C4-2B (cell line): ENCODE measurements around the gene RGS4.

Source experiments
- H3K27ac ChIP-seq: fragments of 450-650 bp; 2 replicates; pipeline ENCODE4 v1.5.1; 2017
- ZFX ChIP-seq: fragments of 450-650 bp; IDR thresholded peaks from 2 replicates; pipeline ENCODE4 v1.6.1; 2017
- TF ChIP-seq, protein P1 (sequence below): fragments of 450-650 bp; conservative IDR thresholded peaks from 2 replicates; pipeline ENCODE4 v1.5.1; 2017; ENCODE audit warnings: mild to moderate bottlenecking

RGS4 gene

DNA sequence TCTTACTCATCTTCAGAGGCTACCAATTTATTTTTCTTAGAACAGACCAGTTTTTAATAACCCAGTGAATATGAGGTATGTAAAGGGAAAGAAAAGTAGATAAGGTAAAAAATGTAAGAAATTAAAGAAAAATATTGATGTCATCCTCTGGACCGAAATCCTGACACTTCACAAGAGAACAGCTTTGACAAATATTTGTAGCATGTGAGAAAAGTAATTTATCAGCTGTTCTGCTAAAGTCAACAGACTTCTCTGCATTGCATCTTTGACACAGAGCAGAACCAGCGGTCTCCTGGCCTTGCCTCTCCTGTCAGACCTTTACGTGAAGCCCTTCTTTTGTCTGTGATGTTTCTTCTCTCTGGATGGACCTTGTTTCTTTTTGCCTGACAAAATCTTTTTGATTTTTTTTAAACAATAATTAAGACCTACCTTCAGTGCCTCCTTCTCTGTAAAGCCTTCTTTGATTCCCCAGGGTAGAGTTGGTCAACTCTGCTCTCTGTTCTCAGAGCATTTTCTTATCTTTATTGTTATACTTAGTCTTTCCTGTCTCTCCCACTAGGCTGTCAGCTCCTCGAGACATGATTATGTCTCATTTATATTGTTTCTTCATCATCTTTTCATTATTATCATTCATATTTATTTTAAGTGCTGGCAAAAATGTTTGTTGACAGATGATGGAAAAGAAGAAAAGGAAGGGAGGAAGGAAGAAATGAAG, 35.4 kb downstream of the RGS4 start:
- TF ChIP-seq ZFX, result no peak
- TF ChIP-seq, protein P1, sequence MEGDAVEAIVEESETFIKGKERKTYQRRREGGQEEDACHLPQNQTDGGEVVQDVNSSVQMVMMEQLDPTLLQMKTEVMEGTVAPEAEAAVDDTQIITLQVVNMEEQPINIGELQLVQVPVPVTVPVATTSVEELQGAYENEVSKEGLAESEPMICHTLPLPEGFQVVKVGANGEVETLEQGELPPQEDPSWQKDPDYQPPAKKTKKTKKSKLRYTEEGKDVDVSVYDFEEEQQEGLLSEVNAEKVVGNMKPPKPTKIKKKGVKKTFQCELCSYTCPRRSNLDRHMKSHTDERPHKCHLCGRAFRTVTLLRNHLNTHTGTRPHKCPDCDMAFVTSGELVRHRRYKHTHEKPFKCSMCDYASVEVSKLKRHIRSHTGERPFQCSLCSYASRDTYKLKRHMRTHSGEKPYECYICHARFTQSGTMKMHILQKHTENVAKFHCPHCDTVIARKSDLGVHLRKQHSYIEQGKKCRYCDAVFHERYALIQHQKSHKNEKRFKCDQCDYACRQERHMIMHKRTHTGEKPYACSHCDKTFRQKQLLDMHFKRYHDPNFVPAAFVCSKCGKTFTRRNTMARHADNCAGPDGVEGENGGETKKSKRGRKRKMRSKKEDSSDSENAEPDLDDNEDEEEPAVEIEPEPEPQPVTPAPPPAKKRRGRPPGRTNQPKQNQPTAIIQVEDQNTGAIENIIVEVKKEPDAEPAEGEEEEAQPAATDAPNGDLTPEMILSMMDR, result no peak
- no peak overlapping the region for H3K27ac ChIP-seq

DNA sequence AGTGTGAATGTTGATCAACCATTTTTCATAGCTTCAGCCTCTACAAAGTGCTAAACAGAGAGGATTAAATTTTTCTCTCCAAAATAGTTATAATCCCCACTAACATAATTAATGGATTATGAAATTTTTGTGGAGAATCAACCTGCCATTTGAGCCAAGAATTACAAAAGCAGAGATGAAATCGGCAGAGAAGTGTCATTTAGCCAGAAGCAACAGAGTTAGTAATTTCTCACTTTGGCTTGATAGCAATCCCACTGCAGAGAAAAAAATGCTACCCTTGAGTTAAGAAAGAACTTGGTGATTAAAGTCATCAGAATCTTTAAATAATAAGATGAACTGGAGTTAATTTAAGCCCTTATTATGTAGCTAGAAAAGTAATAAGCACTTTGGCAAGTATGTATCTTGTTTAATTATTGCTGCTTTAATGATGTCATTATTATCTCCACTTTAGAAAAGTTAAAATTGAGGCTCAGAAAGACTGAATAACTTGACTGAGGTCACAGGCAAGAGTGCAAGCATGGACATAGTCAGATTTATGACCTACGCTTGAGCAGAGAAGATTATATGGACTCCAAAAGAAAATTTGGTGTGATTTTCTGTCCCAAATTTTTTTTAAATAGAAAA, 37.3 kb downstream of the RGS4 start:
- no peak for TF ChIP-seq ZFX
- TF ChIP-seq, protein P1, result no peak
- no peak overlapping the region for H3K27ac ChIP-seq

DNA sequence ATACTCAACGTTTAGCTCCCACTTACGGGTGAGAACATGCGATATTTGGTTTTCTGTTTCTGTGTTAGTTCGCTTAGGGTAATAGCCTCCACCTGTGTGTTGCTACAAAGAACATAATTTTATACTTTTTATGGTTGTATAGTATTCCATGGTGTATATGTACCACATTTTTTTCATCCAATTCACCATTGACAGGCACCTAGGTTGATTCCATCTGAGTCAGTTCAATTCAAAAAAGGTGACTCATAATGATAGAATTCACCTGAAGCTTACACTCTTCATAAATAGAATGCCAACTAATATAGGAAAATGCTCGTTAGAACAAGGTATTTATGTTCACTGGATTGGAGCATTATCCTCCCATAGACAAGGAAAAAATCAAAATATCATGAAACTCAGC, 38.5 kb downstream of the RGS4 start:
- no peak overlapping the region for H3K27ac ChIP-seq
- no peak for TF ChIP-seq ZFX
- TF ChIP-seq, protein P1, result no peak

DNA sequence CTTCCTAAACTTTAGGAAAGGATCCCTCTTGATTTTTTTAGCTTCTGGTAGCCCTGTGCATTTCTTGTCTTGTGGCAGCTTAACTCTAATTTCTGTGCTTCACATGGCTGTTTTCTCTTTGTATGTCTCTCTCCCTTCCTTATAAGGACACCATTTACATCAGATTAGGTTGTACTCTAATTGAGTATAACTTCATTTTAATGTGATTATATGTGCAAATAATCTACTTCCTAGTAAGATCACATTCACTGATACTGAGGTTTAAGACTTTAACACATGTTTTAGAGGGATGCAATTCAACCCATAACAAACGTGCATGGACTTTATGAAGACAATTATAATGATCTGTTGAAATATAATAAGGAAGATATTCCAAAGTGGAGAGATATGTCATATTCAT, 46.7 kb downstream of the RGS4 start:
- TF ChIP-seq ZFX, result no peak
- TF ChIP-seq, protein P1, result no peak
- no peak overlapping the region for H3K27ac ChIP-seq

DNA sequence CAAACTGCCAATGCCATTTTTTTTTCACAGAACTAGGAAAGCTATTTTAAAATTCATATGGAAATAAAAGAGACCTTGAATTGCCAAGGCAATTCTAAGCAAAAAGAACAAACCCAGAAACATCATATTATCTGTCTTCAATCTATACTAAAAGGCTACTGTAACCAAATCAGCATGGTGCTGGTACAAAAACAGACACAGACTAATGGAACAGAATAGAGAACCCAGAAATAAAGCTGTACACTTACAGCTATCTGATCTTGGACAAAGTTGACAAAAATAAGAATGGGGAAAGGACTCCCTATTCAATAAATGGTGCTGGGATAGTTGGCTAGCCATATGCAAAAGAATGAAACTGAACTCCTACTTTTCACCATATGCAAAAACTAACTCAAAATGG, 50.5 kb downstream of the RGS4 start:
- TF ChIP-seq, protein P1, result no peak
- no peak for TF ChIP-seq ZFX
- H3K27ac ChIP-seq, result no peak overlapping the region

DNA sequence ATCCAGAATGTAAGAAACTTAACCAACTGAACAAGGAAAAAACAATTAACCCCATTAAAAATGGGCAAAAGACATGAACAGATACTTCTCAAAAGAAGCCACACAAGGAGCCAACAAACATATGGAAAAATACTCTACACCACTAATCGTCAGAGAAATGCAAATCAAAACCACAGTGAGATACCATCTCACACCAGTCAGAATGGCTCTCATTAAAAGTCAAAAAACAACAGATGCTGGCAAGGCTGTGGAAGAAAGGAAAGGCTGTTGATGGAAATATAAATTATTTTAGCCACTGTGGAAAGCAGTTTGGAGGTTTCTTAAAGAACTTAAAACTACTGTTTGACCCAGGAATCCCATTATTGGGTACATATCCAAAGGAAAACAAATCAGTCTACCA, 51.2 kb downstream of the RGS4 start:
- no peak for TF ChIP-seq ZFX
- TF ChIP-seq, protein P1, result no peak
- H3K27ac ChIP-seq, result no peak overlapping the region

DNA sequence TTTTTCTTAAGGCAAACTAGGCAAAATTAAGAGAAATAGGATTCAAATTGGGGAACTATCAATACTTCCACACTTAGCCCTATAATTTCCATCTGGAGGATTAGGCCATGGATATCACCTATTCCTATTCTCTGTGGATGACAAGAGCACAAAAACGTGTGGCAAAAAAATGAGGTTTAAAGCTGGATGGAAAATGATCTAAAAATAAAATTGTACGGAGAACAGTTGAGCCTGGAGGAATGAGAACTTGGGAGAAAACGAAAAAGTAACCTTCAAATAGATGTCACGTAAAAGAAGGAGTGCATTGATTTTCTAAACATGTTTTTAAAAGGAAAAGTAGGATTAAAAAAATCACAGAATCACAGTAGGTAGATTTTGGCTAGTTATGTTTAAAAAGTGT, 55.7 kb downstream of the RGS4 start:
- TF ChIP-seq, protein P1, result no peak
- no peak for TF ChIP-seq ZFX
- H3K27ac ChIP-seq, result no peak overlapping the region
